ENCODE measurements around the gene CLEC4C. TPM values are rescaled to one million over a fixed set of nuclear protein-coding genes. Genes with fewer than 3 reads are reported as not detected.

Gene CLEC4C
- total and polyA plus RNA-seq, 2 experiments from 2014 or later = not detected

GRCh38 chr12:7695237-7695560 lies 52.0 kb downstream of the CLEC4C start (continued):
- TF ChIP-seq REST (IDR thresholded peaks at IDR 0.05; ENCODE audit: unreplicated experiment) (no peak), STAT1 (IDR thresholded peaks at IDR 0.05; ENCODE audit: unreplicated experiment) (no peak), JUNB (IDR thresholded peaks at IDR 0.05; ENCODE audit: unreplicated experiment) (no peak), POLR2AphosphoS5 (IDR thresholded peaks at IDR 0.05; ENCODE audit: low read depth) (no peak), ZNF462 (CRISPR knock-in tag; IDR thresholded peaks at IDR 0.05) (no peak), ZNF114 (CRISPR knock-in tag; IDR thresholded peaks at IDR 0.05) (no peak), EZH2phosphoT487 (IDR thresholded peaks at IDR 0.05; ENCODE audit: unreplicated experiment) (no peak)
